GM12878 (cell line): ENCODE results near the gene NHSL2. TPM values are rescaled to one million over a fixed set of nuclear protein-coding genes. Genes with fewer than 3 reads are reported as not detected.
A peak's percentile ranks its signal among the peaks of the same experiment; 100 is the strongest.

ENCODE experiments used
- ATAC-seq: fragments of 200-7000 bp; cut with Tn5 transposase; 3 replicates; pipeline ENCODE4 v1.9.1; 2020; ENCODE audit warnings: mild to moderate bottlenecking, moderate library complexity
- BruUV-seq: library from RNA; stranded (reverse); fragments of 400-500 nt; replicated peaks from 2 replicates; lab custom pipeline; 2021; lab: Mats Ljungman, UMichigan
- CTCF ChIA-PET: fragments of 300-600 bp; sonication (Branson Sonifier 250); formaldehyde crosslinking; extraction: SDS; loops from one replicate; lab custom pipeline; 2021; ENCODE audit warnings: inconsistent platforms; lab: Yijun Ruan, JAX
- POLR2A ChIA-PET: fragments of 350-600 bp; formaldehyde crosslinking; extraction: SDS; loops from one replicate; lab custom pipeline; 2021; ENCODE audit warnings: inconsistent platforms; lab: Charles Lee
- RAD21 ChIA-PET: fragments of 300-600 bp; sonication (Branson Sonifier 250); formaldehyde crosslinking; loops from one replicate; lab custom pipeline; 2023; ENCODE audit warnings: antibody characterized with exemption; ENCODE audit not compliant: unreplicated experiment; lab: Charles Lee
- SMC1A ChIA-PET: fragments of 300-600 bp; sonication (Branson Sonifier 250); formaldehyde crosslinking; loops from one replicate; lab custom pipeline; 2023; ENCODE audit not compliant: unreplicated experiment, uncharacterized antibody; lab: Charles Lee
- DNase-seq: peaks from one replicate; pipeline ENCODE4 v3.0.0-alpha.2; 2011; ENCODE audit warnings: low read depth, low spot score
- FAIRE-seq: peaks from 3 replicates; lab custom pipeline; 2011; peaks lifted over from hg19 to GRCh38; lab: Jason Lieb, UNC
- H2AFZ ChIP-seq: 2 replicates; pipeline ENCODE4 v1.6.0; 2011; ENCODE audit warnings: low read depth, low read length, control low read depth; ENCODE audit not compliant: control insufficient read depth
- H3K27ac ChIP-seq: 2 replicates; pipeline ENCODE4 v1.5.1; 2011; ENCODE audit warnings: control low read depth; ENCODE audit not compliant: control insufficient read depth, insufficient read depth
- H3K27me3 ChIP-seq, 2 experiments: replicated peaks in 1 of 2; 2 replicates each; pipeline versions ENCODE4 v1.6.0 to v1.6.1; 2011; ENCODE audit warnings: low read length in 1 of 2; ENCODE audit not compliant: control insufficient read depth in 2 of 2, insufficient read depth in 2 of 2
- H3K36me3 ChIP-seq, 2 experiments: 2 replicates each; pipeline ENCODE4 v1.5.1; 2011; ENCODE audit warnings: low read length in 1 of 2; ENCODE audit not compliant: control insufficient read depth in 2 of 2, insufficient read depth in 2 of 2
- H3K4me1 ChIP-seq: 2 replicates; pipeline ENCODE4 v1.6.1; 2011; ENCODE audit warnings: mild to moderate bottlenecking, low read length, moderate library complexity, mixed read lengths; ENCODE audit not compliant: control insufficient read depth, insufficient read depth
- H3K4me2 ChIP-seq: 2 replicates; pipeline ENCODE4 v1.6.0; 2011; ENCODE audit warnings: control low read depth; ENCODE audit not compliant: control insufficient read depth, insufficient read depth
- H3K4me3 ChIP-seq: fragments of 200-600 bp; sonication (generic); 2 replicates; pipeline ENCODE4 v1.5.1; 2016
- H3K79me2 ChIP-seq: 2 replicates; pipeline ENCODE4 v1.6.0; 2011; ENCODE audit warnings: low read length; ENCODE audit not compliant: control insufficient read depth, insufficient read depth
- H3K9ac ChIP-seq: 2 replicates; pipeline ENCODE4 v1.8.0; 2011; ENCODE audit warnings: low read length, control low read depth, mixed read lengths; ENCODE audit not compliant: control insufficient read depth, insufficient read depth
- H3K9me3 ChIP-seq: replicated peaks from 3 replicates; pipeline ENCODE4 v1.5.1; 2011; ENCODE audit warnings: mild to moderate bottlenecking, low read length; ENCODE audit not compliant: control insufficient read depth, insufficient read depth
- H4K20me1 ChIP-seq: 2 replicates; pipeline ENCODE4 v1.6.0; 2011; ENCODE audit not compliant: control insufficient read depth, insufficient read depth
- CBX5 ChIP-seq: sonication (generic); IDR thresholded peaks from 2 replicates; pipeline ENCODE4 v1.6.1; 2016; ENCODE audit warnings: low read depth, moderate library complexity, mild to moderate bottlenecking, inconsistent platforms
- MYB ChIP-seq: fragments of 150-350 bp; IDR thresholded peaks from 2 replicates; pipeline ENCODE4 v1.6.1; 2014; ENCODE audit warnings: mild to moderate bottlenecking, low read depth, low read length, borderline replicate concordance
- WGBS: methylation state at CpG from one replicate; pipeline ENCODE4 v1.1.6; 2016; ENCODE audit warnings: low lambda C conversion rate; ENCODE audit not compliant: insufficient replicate concordance, insufficient coverage; ENCODE audit errors: missing lambda C conversion rate; 5-methylcytosine and 5-hydroxymethylcytosine counted together
- in situ Hi-C: fragments of 300-500 bp; cut with MboI; formaldehyde crosslinking; loops from 9 replicates; pipeline ENCODE4 v1.14.3; 2018; ENCODE audit warnings: mixed read lengths
- intact Hi-C: fragments of 100-400 bp; cut with micrococcal nuclease; formaldehyde crosslinking; loops from one replicate; pipeline ENCODE4 v1.14.2; 2022; ENCODE audit not compliant: unreplicated experiment
- polyA plus RNA-seq, 11 experiments: library from polyadenylated mRNA; depleted of rRNA in 4 of 11; unstranded in 6 of 11; stranded (reverse) in 5 of 11; fragments of >200 nt; fragmentation: Nextera tagmentation in 4 of 11; fragmentation: Illumina TruSeq in 1 of 11; extraction: Ambion mirVana in 4 of 11; extraction: Trizol in 1 of 11; gene quantifications; 1 replicate in 1 of 11; 2 replicates in 10 of 11; pipeline versions ENCODE4 v1.2.1 to v1.2.3, GENCODE V29; 2011 to 2016; ENCODE audit warnings: inconsistent platforms in 2 of 11, missing spikeins in 2 of 11, low read depth in 1 of 11
- total RNA-seq, 4 experiments: library from RNA; depleted of rRNA in 3 of 4; stranded (reverse); fragments of >200 nt in 3 of 4; fragmentation: Illumina TruSeq in 1 of 4; extraction: Trizol in 1 of 4; gene quantifications; 2 replicates each; pipeline versions ENCODE4 v1.2.1 to v1.2.3, GENCODE V29; 2013 to 2021
- TF ChIP-seq, protein P1 (sequence below), 3 experiments: IDR thresholded peaks in 2 of 3; conservative IDR thresholded peaks in 1 of 3; 2 replicates each; pipeline ENCODE4 v1.5.1; 2011; ENCODE audit warnings: low read depth in 3 of 3, low read length in 3 of 3, mild to moderate bottlenecking in 3 of 3, control low read depth in 2 of 3, moderate library complexity in 2 of 3, inconsistent platforms in 1 of 3, mixed read lengths in 1 of 3; ENCODE audit not compliant: control insufficient read depth in 2 of 3, insufficient read depth in 1 of 3; ENCODE audit errors: extremely low read depth in 1 of 3

Gene NHSL2
- total and polyA plus RNA-seq, 10 of the 15 experiments (the other 5 are each of a cell fraction or from before 2014, with no cell fraction given), result 0.05 to 0.53 (median 0.07) TPM; not detected in 2

DNA sequence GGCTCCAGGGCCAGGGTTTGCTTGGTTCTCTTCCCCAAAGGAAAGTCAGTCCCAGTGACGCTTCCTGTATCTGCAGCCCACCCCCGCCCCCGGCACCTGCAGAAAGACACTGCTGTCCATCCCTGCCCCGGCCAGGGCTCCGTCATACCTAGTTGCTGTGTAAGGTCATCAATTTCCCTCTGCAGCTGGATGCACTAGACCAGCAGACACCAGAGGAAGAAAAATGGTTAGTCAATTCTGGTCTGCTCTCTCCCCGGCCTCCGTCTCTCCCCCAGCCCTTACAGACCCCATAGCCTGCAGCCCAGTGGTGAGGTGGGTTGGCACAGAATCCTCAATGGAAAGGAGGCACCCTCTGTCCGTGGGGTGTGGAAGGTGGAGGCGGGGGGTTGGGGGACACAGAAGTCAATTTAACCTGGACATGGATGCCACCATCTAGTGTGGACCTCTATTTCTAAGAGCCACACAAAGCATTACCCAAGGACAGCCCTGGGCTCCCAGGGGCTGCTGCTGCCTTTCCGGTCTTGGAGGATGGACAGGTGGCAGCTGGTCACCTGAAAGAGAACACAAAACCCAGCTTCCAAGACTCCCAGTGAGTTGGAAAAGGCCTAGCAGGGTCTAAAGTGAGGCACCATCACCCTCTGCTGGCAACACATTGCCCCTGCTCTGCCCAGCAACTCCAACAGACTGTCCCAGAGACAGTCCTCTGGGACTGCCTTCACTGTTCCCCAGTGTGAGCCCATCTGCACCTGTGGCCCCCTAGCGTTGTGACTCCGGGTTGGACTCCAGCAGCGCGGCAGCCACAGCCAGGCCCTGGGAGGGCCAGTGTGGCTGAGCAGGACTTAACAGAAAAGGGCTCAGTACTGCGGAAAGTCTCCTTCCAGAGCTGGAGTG lies 40.2 kb upstream of the NHSL2 start:
- Histone ChIP-seq H4K20me1 (no peaks in the 10 kb centered on the region), H3K4me2 (no peak overlapping the region), H3K9me3 (no peaks in the 10 kb centered on the region; the same call in 2 of the 3 replicates), H3K27me3 (no peaks in the 10 kb centered on the region), H2AFZ (no peak overlapping the region), H3K4me1 (no peaks in the 10 kb centered on the region), H3K4me3 (no peak overlapping the region), H3K79me2 (no peaks in the 10 kb centered on the region), H3K9ac (no peak overlapping the region), H3K27ac (no peak overlapping the region), H3K36me3 (no peaks in the 10 kb centered on the region)
- ATAC-seq, result peak; percentile 80
- intact Hi-C loops, result no loop called here
- no peak for FAIRE-seq
- WGBS, result 32% methylated on average over 15 of the region's 15 CpGs
- in situ Hi-C loops, result loop anchor here (25.0 kb wide), 2 partner anchors 208 to 408 kb away; partner anchors contain the start of gene LOC101059915
- ChIA-PET SMC1A (no interaction called here), RAD21 (interaction anchor here (0.6 kb wide), 1 partner anchor 893 kb away, joined by 4 read pairs; no protein-coding TSS in a partner anchor), CTCF (no interaction called here), POLR2A (no interaction called here)
- no peak for DNase-seq
- TF ChIP-seq MYB, result no peak
- TF ChIP-seq, protein P1, sequence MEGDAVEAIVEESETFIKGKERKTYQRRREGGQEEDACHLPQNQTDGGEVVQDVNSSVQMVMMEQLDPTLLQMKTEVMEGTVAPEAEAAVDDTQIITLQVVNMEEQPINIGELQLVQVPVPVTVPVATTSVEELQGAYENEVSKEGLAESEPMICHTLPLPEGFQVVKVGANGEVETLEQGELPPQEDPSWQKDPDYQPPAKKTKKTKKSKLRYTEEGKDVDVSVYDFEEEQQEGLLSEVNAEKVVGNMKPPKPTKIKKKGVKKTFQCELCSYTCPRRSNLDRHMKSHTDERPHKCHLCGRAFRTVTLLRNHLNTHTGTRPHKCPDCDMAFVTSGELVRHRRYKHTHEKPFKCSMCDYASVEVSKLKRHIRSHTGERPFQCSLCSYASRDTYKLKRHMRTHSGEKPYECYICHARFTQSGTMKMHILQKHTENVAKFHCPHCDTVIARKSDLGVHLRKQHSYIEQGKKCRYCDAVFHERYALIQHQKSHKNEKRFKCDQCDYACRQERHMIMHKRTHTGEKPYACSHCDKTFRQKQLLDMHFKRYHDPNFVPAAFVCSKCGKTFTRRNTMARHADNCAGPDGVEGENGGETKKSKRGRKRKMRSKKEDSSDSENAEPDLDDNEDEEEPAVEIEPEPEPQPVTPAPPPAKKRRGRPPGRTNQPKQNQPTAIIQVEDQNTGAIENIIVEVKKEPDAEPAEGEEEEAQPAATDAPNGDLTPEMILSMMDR (IDR thresholded peaks at IDR 0.05 in 2 of 3, conservative IDR thresholded peaks at IDR 0.05 in 1 of 3; ENCODE audit: control insufficient read depth in 2 of 3, extremely low read depth in 1 of 3, insufficient read depth in 1 of 3, low read depth in 3 of 3, low read length in 3 of 3), result peak; percentile 7 to 24 (median 19); a peak in 1 of 6 replicates
- no peak for TF ChIP-seq CBX5
- BruUV-seq, result no TSS peak
